B cell (primary cell): ENCODE measurements around the gene PTPRN2. TPM values are rescaled to one million over a fixed set of nuclear protein-coding genes. Genes with fewer than 3 reads are reported as not detected.

Experiments
- ATAC-seq: fragments of 200-7000 bp; cut with Tn5 transposase; one replicate; pipeline ENCODE4 v1.10.0; 2021; ENCODE audit warnings: low read depth, mild to moderate bottlenecking, moderate number of reproducible peaks, moderate library complexity
- CTCF ChIA-PET: fragments of 350-600 bp; sonication (Branson Sonifier 250); formaldehyde crosslinking; loops from one replicate; lab custom pipeline; 2021; ENCODE audit warnings: antibody characterized with exemption, inconsistent platforms; lab: Charles Lee
- POLR2A ChIA-PET: fragments of 350-600 bp; sonication (Branson Sonifier 250); formaldehyde crosslinking; loops from one replicate; lab custom pipeline; 2021; ENCODE audit warnings: antibody characterized with exemption; lab: Charles Lee
- DNase-seq: peaks from one replicate; pipeline ENCODE4 v3.0.0; 2013
- H2AFZ ChIP-seq: 2 replicates; pipeline ENCODE4 v1.6.1; 2012; ENCODE audit warnings: mild to moderate bottlenecking, low read depth, low read length; ENCODE audit not compliant: insufficient read depth, poor library complexity, severe bottlenecking
- H3K27ac ChIP-seq, 2 donors: 1 replicate in 1 of 2; 2 replicates in 1 of 2; pipeline ENCODE4 v1.5.1; 2012 to 2013; ENCODE audit warnings: low read length in 2 of 2, mild to moderate bottlenecking in 2 of 2, moderate library complexity in 1 of 2
- H3K27me3 ChIP-seq, 4 experiments: fragments of 200-600 bp in 1 of 4; sonication (generic) in 1 of 4; replicated peaks in 1 of 4; 1 replicate in 2 of 4; 2 replicates in 2 of 4; pipeline versions ENCODE4 v1.6.1 to v1.7.0; 2013 to 2016; ENCODE audit warnings: low read length in 3 of 4, mild to moderate bottlenecking in 2 of 4, mixed read lengths in 1 of 4, moderate library complexity in 1 of 4; ENCODE audit not compliant: insufficient read depth in 4 of 4, control insufficient read depth in 3 of 4; ENCODE audit errors: control extremely low read depth in 1 of 4
- H3K36me3 ChIP-seq, 2 experiments: replicated peaks in 1 of 2; 1 replicate in 1 of 2; 2 replicates in 1 of 2; pipeline versions ENCODE4 v1.6.1 to v1.7.1; 2013; ENCODE audit warnings: low read length in 1 of 2; ENCODE audit not compliant: insufficient read depth in 2 of 2, control insufficient read depth in 1 of 2; ENCODE audit errors: control extremely low read depth in 1 of 2, extremely low read depth in 1 of 2
- H3K4me1 ChIP-seq, 2 donors: fragments of 200-600 bp in 1 of 2; sonication (generic) in 1 of 2; 1 replicate in 1 of 2; 2 replicates in 1 of 2; pipeline versions ENCODE4 v1.5.1 to v1.6.1; 2013 to 2017; ENCODE audit warnings: low read length in 2 of 2; ENCODE audit not compliant: control insufficient read depth in 2 of 2, insufficient read depth in 2 of 2
- H3K4me2 ChIP-seq: replicated peaks from 2 replicates; pipeline ENCODE3; 2012; ENCODE audit warnings: mild to moderate bottlenecking, low read depth, low read length; ENCODE audit not compliant: poor library complexity, severe bottlenecking
- H3K4me3 ChIP-seq, 5 experiments: fragments of 200-600 bp in 1 of 5; sonication (generic) in 1 of 5; 1 replicate in 3 of 5; 2 replicates in 2 of 5; pipeline versions ENCODE4 v1.5.1 to v1.7.0; 2011 to 2016; ENCODE audit warnings: low read length in 4 of 5, mild to moderate bottlenecking in 4 of 5, low read depth in 2 of 5, control low read depth in 1 of 5, moderate library complexity in 1 of 5; ENCODE audit not compliant: insufficient read depth in 1 of 5; ENCODE audit errors: control extremely low read depth in 1 of 5, extremely low read depth in 1 of 5
- H3K79me2 ChIP-seq: fragments of 200-600 bp; sonication (generic); one replicate; pipeline ENCODE4 v1.6.0; 2016; ENCODE audit warnings: low read length; ENCODE audit not compliant: control insufficient read depth, insufficient read depth
- H3K9ac ChIP-seq: fragments of 200-600 bp; sonication (generic); 2 replicates; pipeline ENCODE4 v1.6.1; 2017; ENCODE audit warnings: mild to moderate bottlenecking, low read length, moderate library complexity
- H3K9me3 ChIP-seq, 3 donors: one replicate each; pipeline versions ENCODE4 v1.6.1 to v1.7.1; 2013; ENCODE audit warnings: low read length in 2 of 3; ENCODE audit not compliant: control insufficient read depth in 2 of 3, insufficient read depth in 1 of 3; ENCODE audit errors: control extremely low read depth in 1 of 3
- H4K20me1 ChIP-seq: 2 replicates; pipeline ENCODE4 v1.6.0; 2012; ENCODE audit warnings: mild to moderate bottlenecking, low read length; ENCODE audit not compliant: insufficient read depth, control insufficient read depth, poor library complexity, severe bottlenecking
- H3K27ac Mint-ChIP-seq: one replicate; pipeline ENCODE4 v1.8.0; 2021; ENCODE audit warnings: mixed read lengths
- H3K27me3 Mint-ChIP-seq: one replicate; pipeline ENCODE4 v1.8.0; 2021; ENCODE audit warnings: mixed read lengths
- H3K4me1 Mint-ChIP-seq: one replicate; pipeline ENCODE4 v1.8.0; 2021; ENCODE audit warnings: mixed read lengths
- H3K4me3 Mint-ChIP-seq: one replicate; pipeline ENCODE4 v1.8.0; 2021; ENCODE audit warnings: mixed read lengths
- H3K9me3 Mint-ChIP-seq: one replicate; pipeline ENCODE4 v1.8.0; 2022; ENCODE audit warnings: mixed read lengths; ENCODE audit not compliant: insufficient read depth
- CTCF ChIP-seq: fragments of 200-600 bp; IDR thresholded peaks from one replicate; pipeline ENCODE4 v1.8.0; 2022; ENCODE audit warnings: antibody characterized with exemption, mild to moderate bottlenecking
- EZH2 ChIP-seq: IDR thresholded peaks from 2 replicates; pipeline ENCODE4 v1.6.1; 2012; ENCODE audit warnings: borderline replicate concordance, low read depth, mild to moderate bottlenecking, moderate library complexity, low read length; ENCODE audit not compliant: insufficient read depth, poor library complexity, severe bottlenecking
- WGBS: methylation state at CpG from one replicate; pipeline ENCODE4 v1.1.5; 2013; ENCODE audit warnings: missing lambda C conversion rate; ENCODE audit not compliant: insufficient coverage; 5-methylcytosine and 5-hydroxymethylcytosine counted together
- intact Hi-C: fragments of 100-400 bp; cut with micrococcal nuclease; formaldehyde crosslinking; loops from one replicate; pipeline ENCODE4 v1.10.0; 2022
- polyA plus RNA-seq: library from polyadenylated mRNA; depleted of rRNA; stranded (reverse); fragments of >200 nt; gene quantifications from 2 replicates; pipeline ENCODE4 v1.2.3, GENCODE V29; 2012
- total RNA-seq, 2 donors: library from RNA; stranded (reverse); fragments of 120-200 nt in 1 of 2; gene quantifications; 1 replicate in 1 of 2; 2 replicates in 1 of 2; pipeline versions ENCODE4 v1.2.3 to v1.2.4, GENCODE V29; 2013 to 2022

Gene PTPRN2
- total and polyA plus RNA-seq, 2 donors (not counting 1 experiment from before 2014, with no cell fraction given), result 2.0 to 5.0 TPM

- ChIA-PET POLR2A (no interaction called here), CTCF (no interaction called here)
- H3K4me1 ChIP-seq, result no peaks in the 10 kb centered on the region
- intact Hi-C loops, result no loop called here
- no peak overlapping the region for H2AFZ ChIP-seq
- H3K79me2 ChIP-seq, result no peaks in the 10 kb centered on the region
- ATAC-seq, result no peak
- DNase-seq, result no peak
- no peaks in the 10 kb centered on the region for H3K27me3 Mint-ChIP-seq
- H3K4me3 ChIP-seq, result no peak overlapping the region
- no peaks in the 10 kb centered on the region for H3K36me3 ChIP-seq
- H3K4me2 ChIP-seq, result no peak overlapping the region
- TF ChIP-seq CTCF, result no peak
- no peak for TF ChIP-seq EZH2
- 89% methylated on average over 34 of the region's 40 CpGs for WGBS
- no peaks in the 10 kb centered on the region for H4K20me1 ChIP-seq
- no peak overlapping the region for H3K27ac ChIP-seq
- H3K4me1 Mint-ChIP-seq, result no peaks in the 10 kb centered on the region
- H3K9me3 Mint-ChIP-seq, result no peaks in the 10 kb centered on the region
- no peaks in the 10 kb centered on the region for H3K27me3 ChIP-seq
- peaks cover 0 to 40% (median 0%) of the 10 kb centered on the region in 3 donors for H3K9me3 ChIP-seq
- H3K27ac Mint-ChIP-seq, result no peak overlapping the region
- no peak overlapping the region for H3K4me3 Mint-ChIP-seq
- no peak overlapping the region for H3K9ac ChIP-seq
Measured at GRCh38 chr7:158362912-158363905, 224.4 kb downstream of the PTPRN2 start.

GRCh38 chr7:158362001-158362400 is 225.6 kb downstream of the PTPRN2 start:
- TF ChIP-seq EZH2 (no peak), CTCF (no peak)
- Histone ChIP-seq H3K4me1 (no peaks in the 10 kb centered on the region), H3K27ac (no peak overlapping the region), H3K27me3 (no peaks in the 10 kb centered on the region), H3K4me2 (no peak overlapping the region), H3K79me2 (no peaks in the 10 kb centered on the region), H2AFZ (no peak overlapping the region), H4K20me1 (no peaks in the 10 kb centered on the region), H3K9me3 (peaks cover 0 to 47% (median 0%) of the 10 kb centered on the region in 3 donors), H3K4me3 (no peak overlapping the region), H3K36me3 (no peaks in the 10 kb centered on the region), H3K9ac (no peak overlapping the region)
- POLR2A ChIA-PET, result no interaction called here
- intact Hi-C loops, result no loop called here
- H3K9me3 Mint-ChIP-seq, result no peaks in the 10 kb centered on the region
- CTCF ChIA-PET, result no interaction called here
- H3K27ac Mint-ChIP-seq, result no peak overlapping the region
- no peaks in the 10 kb centered on the region for H3K4me1 Mint-ChIP-seq
- H3K4me3 Mint-ChIP-seq, result no peak overlapping the region
- ATAC-seq (no peak), DNase-seq (no peak)
- WGBS, result 83% methylated on average over 3 of the region's 8 CpGs
- H3K27me3 Mint-ChIP-seq, result no peaks in the 10 kb centered on the region
